OCI-M1 (cell line): ENCODE data around the gene ROPN1B.

Experiments used
- DNase-seq: peaks from one replicate; lab custom pipeline; 2025; lab: John Stamatoyannopoulos, UW

ROPN1B gene

GRCh38 chr3:126031981-126032471, 63.0 kb downstream of the ROPN1B start:
- DNase-seq = no peak
